Hematopoietic multipotent progenitor cell treated with erythropoietin and hydrocortisone succinate and interleukin-3 and kit ligand, for 6 days (in vitro differentiated cells): ENCODE results near the gene IREB2.
"Not testable (repeated sequence)": the region's sequence is repeated elsewhere in the genome, so short reads cannot be mapped to it uniquely, and the experiment has no call there.

Experiments used
- DNase-seq: peaks from one replicate; pipeline ENCODE4 v3.0.0-alpha.2; 2015

IREB2 gene

GRCh38 chr15:78437762-78438618, at the start of gene IREB2:
Gene IREB2 (plus strand): TSS chr15:78438216. CDS start chr15:78438338, 122 bp downstream.
- DNase-seq = peak; percentile 99

GRCh38 chr15:78388865-78389264, 49.2 kb upstream of the IREB2 start:
- DNase-seq = no peak

GRCh38 chr15:78389322-78389721, 48.7 kb upstream of the IREB2 start:
- no peak for DNase-seq

GRCh38 chr15:78389738-78390137, 48.3 kb upstream of the IREB2 start:
- DNase-seq = no peak

GRCh38 chr15:78390242-78390641, 47.8 kb upstream of the IREB2 start:
- DNase-seq = no peak

GRCh38 chr15:78390826-78391225, 47.2 kb upstream of the IREB2 start:
- DNase-seq = no peak

- no peak for DNase-seq
These were observed 46.2 kb upstream of the IREB2 start for GRCh38 chr15:78391781-78392180.

GRCh38 chr15:78392430-78392829, 45.6 kb upstream of the IREB2 start:
- DNase-seq = no peak

- no peak for DNase-seq
These were observed 44.9 kb upstream of the IREB2 start for GRCh38 chr15:78393137-78393536.

GRCh38 chr15:78394026-78394425, 44.0 kb upstream of the IREB2 start:
- DNase-seq = no peak

- no peak for DNase-seq
These were observed 42.9 kb upstream of the IREB2 start for GRCh38 chr15:78394981-78395616.

GRCh38 chr15:78396186-78396814, 41.7 kb upstream of the IREB2 start:
- no peak for DNase-seq

- DNase-seq = no peak
These were observed 41.0 kb upstream of the IREB2 start for GRCh38 chr15:78396976-78397375.

- no peak for DNase-seq
These were observed 40.6 kb upstream of the IREB2 start for GRCh38 chr15:78397382-78397781.

- no peak for DNase-seq
These were observed 39.8 kb upstream of the IREB2 start for GRCh38 chr15:78398076-78398825.

- DNase-seq = peak; percentile 39
These were observed 38.9 kb upstream of the IREB2 start for GRCh38 chr15:78399091-78399490.

GRCh38 chr15:78402061-78402610, 35.9 kb upstream of the IREB2 start:
- no peak for DNase-seq

GRCh38 chr15:78404125-78404524, 33.9 kb upstream of the IREB2 start:
- DNase-seq = no peak

GRCh38 chr15:78404796-78405195, 33.2 kb upstream of the IREB2 start:
- DNase-seq = not testable (repeated sequence)

GRCh38 chr15:78405336-78405924, 32.6 kb upstream of the IREB2 start:
- DNase-seq = no peak

- no peak for DNase-seq
These were observed 31.9 kb upstream of the IREB2 start for GRCh38 chr15:78406016-78406585.
